ENCODE measurements around the gene SLITRK3.

GRCh38 chr3:165206454-165207266 is 10.5 kb upstream of the SLITRK3 start:
- TF ChIP-seq CTCF (conservative IDR thresholded peaks at IDR 0.05; ENCODE audit: low read length) = peak; percentile 97
- TF ChIP-seq EZH2phosphoT487 (IDR thresholded peaks at IDR 0.05; ENCODE audit: borderline replicate concordance) = no peak
